Heart left ventricle (tissue), 16 donors: ENCODE data around the gene CDK1. TPM values are rescaled to one million over a fixed set of nuclear protein-coding genes. Genes with fewer than 3 reads are reported as not detected.
A peak's percentile ranks its signal among the peaks of the same experiment; 100 is the strongest.

Experiments used
- ATAC-seq, 4 donors: fragments of 200-7000 bp; cut with Tn5 transposase; one replicate each; pipeline ENCODE4 v1.9.1; 2020 to 2022; ENCODE audit warnings: moderate library complexity in 4 of 4, mild to moderate bottlenecking in 3 of 4, moderate number of reproducible peaks in 1 of 4
- DNase-seq, 5 donors: peaks; one replicate each; pipeline ENCODE4 v3.0.0-alpha.2; 2020
- H3K27ac ChIP-seq, 12 donors: fragments of 200-600 bp; sonication (generic) in 4 of 12; one replicate each; pipeline versions ENCODE4 v1.5.0 to v1.8.0; 2016 to 2022; ENCODE audit warnings: mild to moderate bottlenecking in 2 of 12
- H3K27me3 ChIP-seq, 9 donors: fragments of 200-600 bp; sonication (generic) in 2 of 9; one replicate each; pipeline versions ENCODE4 v1.5.1 to v1.8.0; 2016 to 2022; ENCODE audit warnings: mild to moderate bottlenecking in 3 of 9
- H3K36me3 ChIP-seq, 9 donors: fragments of 200-600 bp; sonication (generic) in 2 of 9; one replicate each; pipeline versions ENCODE4 v1.5.0 to v1.8.0; 2018 to 2022; ENCODE audit warnings: mild to moderate bottlenecking in 2 of 9
- H3K4me1 ChIP-seq, 12 donors: fragments of 200-600 bp; sonication (generic) in 4 of 12; one replicate each; pipeline versions ENCODE4 v1.5.0 to v1.8.0; 2016 to 2022; ENCODE audit warnings: mild to moderate bottlenecking in 3 of 12
- H3K4me3 ChIP-seq, 12 donors: fragments of 200-600 bp; sonication (generic) in 4 of 12; one replicate each; pipeline versions ENCODE4 v1.5.0 to v1.8.0; 2017 to 2022; ENCODE audit warnings: mild to moderate bottlenecking in 9 of 12, moderate library complexity in 4 of 12
- H3K9me3 ChIP-seq, 12 donors: fragments of 200-600 bp; sonication (generic) in 4 of 12; one replicate each; pipeline versions ENCODE4 v1.5.0 to v1.8.0; 2016 to 2022; ENCODE audit warnings: mild to moderate bottlenecking in 1 of 12
- CTCF ChIP-seq, 12 donors: fragments of 200-600 bp; sonication (generic) in 4 of 12; IDR thresholded peaks; one replicate each; pipeline versions ENCODE4 v1.5.0 to v1.8.0; 2018 to 2022; ENCODE audit warnings: antibody characterized with exemption in 12 of 12, mild to moderate bottlenecking in 5 of 12
- POLR2A ChIP-seq, 2 donors: fragments of 450-650 bp; IDR thresholded peaks; one replicate each; pipeline ENCODE4 v1.6.1; 2017; ENCODE audit warnings: antibody characterized with exemption in 2 of 2, mild to moderate bottlenecking in 2 of 2, moderate library complexity in 2 of 2
- WGBS, 4 donors: extraction: QIAGEN DNeasy Blood & Tissue Kit in 2 of 4; methylation state at CpG; one replicate each; pipeline versions ENCODE4 v1.1.5 to v1.1.7; 2013 to 2018; 5-methylcytosine and 5-hydroxymethylcytosine counted together
- intact Hi-C, 10 donors: fragments of 100-400 bp; cut with DNase I; formaldehyde crosslinking; loops; one replicate each; pipeline versions ENCODE4 v1.11.1 to v1.14.2; 2022
- long read RNA-seq, 3 donors: library from polyadenylated mRNA; unstranded; transcript quantifications; one replicate each; pipeline ENCODE4 v2.0.0, GENCODE V29; 2020 to 2021
- polyA plus RNA-seq, 2 donors: library from polyadenylated mRNA; stranded (reverse); fragments of 200-250 nt; gene quantifications; one replicate each; pipeline ENCODE4 v1.2.3, GENCODE V29; 2013
- total RNA-seq, 9 donors: library from RNA; depleted of rRNA in 2 of 9; stranded (reverse); fragments of >200 nt in 2 of 9; fragmentation: NEBNext Ultra II Directional in 3 of 9; extraction: Animal tissue kit (Norgen Biotek cat#: 25700) in 3 of 9; gene quantifications; one replicate each; pipeline versions ENCODE4 v1.1.0 to v1.2.4, GENCODE V29; 2016 to 2023
- donor health status: ischemic (EF 13 %, LVEDD 7.1; RV severe dilation, severe dysfunction).
- donor health status: healthy with polysubstance abuse.
- donor health status: DM: no; HTN: yes; CAD: no.
- donor health status: DM: no; HTN: no; CAD: no.
- donor health status: ischemic (EF 25% LVEDD 6.9; RV normal size, moderate dysfunction).
- donor health status: ischemic (EF 25% LVEDD 5.7; RV mildly dilated, moderate dysfunction).
- donor health status: healthy.
- donor health status: DM: yes; HTN: yes; CAD: no.
- donor health status: ischemic (EF 35%, LVEDD 5.7; RV mildly dilated, moderate dysfunction).
- donor health status: nonischemic (EF 11% LVEDD 7.7; RV severe dilation, severe dysfunction).
- donor health status: DM: yes; HTN: yes; CAD: no.
- donor health status: PGD.
- donor health status: ischemic (EF 29% LVEDD 5.4; RV normal size, mild dysfunction).
- donor health status: nonischemic (EF 23%, LVEDD 6.1; RV moderate dilation, normal function).

The CDK1 gene
- total RNA-seq: 10 to 100 TPM in 1 of 9 donors, 1 to 10 TPM in 3, under 1 TPM in 4, not detected in 1; 0.44 to 13.8 (median 1.1) TPM
- polyA plus RNA-seq: 1 to 10 TPM in 1 of 2 donors, under 1 TPM in 1; 0.96 to 1.0 TPM
- long read RNA-seq, donor 1: 0 reads
- long read RNA-seq, donor 2, partial matches to known transcripts: 0 of 1 reads
- long read RNA-seq, donor 2, other reads (novel, unspliced or antisense): 0 of 1 reads
- long read RNA-seq, donor 3, partial matches to known transcripts: 0 of 2 reads
- long read RNA-seq, donor 3, other reads (novel, unspliced or antisense): 1 of 2 reads

- TF ChIP-seq POLR2A (IDR thresholded peaks at IDR 0.05) (no peak), CTCF (IDR thresholded peaks at IDR 0.05) (no peak)
- no peaks in the 10 kb centered on the region for H3K27me3 ChIP-seq
- H3K36me3 ChIP-seq: no peaks in the 10 kb centered on the region
- H3K9me3 ChIP-seq: no peaks in the 10 kb centered on the region
- H3K4me3 ChIP-seq: peak within 1 kb of the TSS; percentile 34 to 75 (median 63)
- ATAC-seq: peak; percentile 99 to 100 (median 100)
- intact Hi-C loops: no loop called here
- DNase-seq: peak; percentile 95 to 98 (median 97)
- WGBS, 4 donors: 0 to 1% (median 1%) methylated on average over 31 to 58 of the region's 58 CpGs
- peak within 1 kb of the TSS in 5 of 12 donors; percentile 5 to 51 (median 33) for H3K27ac ChIP-seq
- peaks cover 0 to 16% (median 3%) of the 10 kb centered on the region in 12 donors for H3K4me1 ChIP-seq
These were observed at the start of gene CDK1 for GRCh38 chr10:60778214-60778970. Gene CDK1, plus strand, starts transcription at chr10:60778478. Its CDS starts 1,688 bp downstream, at chr10:60780166.

GRCh38 chr10:60729106-60729505 lies 49.2 kb upstream of the CDK1 start:
- DNase-seq: no peak
- H3K36me3 ChIP-seq: no peaks in the 10 kb centered on the region
- no peak overlapping the region for H3K4me3 ChIP-seq
- intact Hi-C loops: no loop called here
- peaks cover 6 to 29% (median 21%) of the 10 kb centered on the region in 9 donors for H3K27me3 ChIP-seq
- no peak for TF ChIP-seq POLR2A (IDR thresholded peaks at IDR 0.05)
- TF ChIP-seq CTCF (IDR thresholded peaks at IDR 0.05): no peak
- H3K27ac ChIP-seq: no peak overlapping the region
- no peak for ATAC-seq
- no peaks in the 10 kb centered on the region for H3K9me3 ChIP-seq
- H3K4me1 ChIP-seq: peaks cover 0 to 21% (median 10%) of the 10 kb centered on the region in 12 donors

- 73 to 85% (median 79%) methylated on average over 3 of the region's 3 CpGs for WGBS, 4 donors
- Histone ChIP-seq H3K27me3 (peaks cover 6 to 49% (median 34%) of the 10 kb centered on the region in 9 donors), H3K9me3 (no peaks in the 10 kb centered on the region), H3K4me1 (peaks cover 0 to 21% (median 10%) of the 10 kb centered on the region in 12 donors), H3K4me3 (peak overlapping the region in 1 of 12 donors; percentile 65), H3K36me3 (no peaks in the 10 kb centered on the region), H3K27ac (peak overlapping the region in 1 of 12 donors; percentile 50)
- intact Hi-C loops: no loop called here
- DNase-seq (no peak), ATAC-seq (no peak)
- TF ChIP-seq POLR2A (IDR thresholded peaks at IDR 0.05): no peak
These were observed 47.0 kb upstream of the CDK1 start for GRCh38 chr10:60731134-60731885.

- intact Hi-C loops: no loop called here
- H3K27me3 ChIP-seq: peaks cover 6 to 54% (median 34%) of the 10 kb centered on the region in 9 donors
- WGBS, 4 donors: 27 to 38% (median 36%) methylated on average over 20 of the region's 20 CpGs
- peaks cover 0 to 21% (median 10%) of the 10 kb centered on the region in 12 donors for H3K4me1 ChIP-seq
- ATAC-seq (no peak), DNase-seq (no peak)
- no peaks in the 10 kb centered on the region for H3K36me3 ChIP-seq
- peak overlapping the region in 11 of 12 donors; percentile 28 to 65 (median 55) for H3K4me3 ChIP-seq
- H3K9me3 ChIP-seq: no peaks in the 10 kb centered on the region
- no peak for TF ChIP-seq CTCF (IDR thresholded peaks at IDR 0.05)
- TF ChIP-seq POLR2A (IDR thresholded peaks at IDR 0.05): no peak
- peak overlapping the region in 1 of 12 donors; percentile 50 for H3K27ac ChIP-seq
These were observed 46.0 kb upstream of the CDK1 start for GRCh38 chr10:60732198-60732806.
